Measurements from ENCODE around the gene NAB1.
"Not testable (repeated sequence)": the region's sequence is repeated elsewhere in the genome, so short reads cannot be mapped to it uniquely, and the experiment has no call there.

Gene NAB1

DNA sequence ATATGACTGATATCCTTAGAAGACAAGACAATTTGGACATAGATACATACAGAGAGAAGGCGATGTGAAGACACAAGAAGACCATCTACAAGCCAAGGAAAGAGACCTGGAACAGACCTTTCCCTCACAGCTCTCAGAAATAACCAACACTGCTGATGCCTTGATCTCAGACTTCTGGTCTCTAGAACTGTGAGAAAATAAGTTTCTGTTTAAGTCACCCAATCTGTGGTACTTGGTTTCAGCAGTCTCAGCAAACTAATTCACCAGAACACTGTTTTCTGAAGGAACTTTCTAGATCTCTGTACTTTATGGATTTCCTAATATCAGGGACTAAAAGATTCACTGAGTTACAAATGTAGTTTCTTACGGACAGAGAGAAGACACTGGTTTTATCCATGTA, 58.8 kb downstream of the NAB1 start:
- peak overlapping the region; percentile 5 for H3K27ac Mint-ChIP-seq
- no peaks in the 10 kb centered on the region for H3K27me3 Mint-ChIP-seq
- H3K9me3 Mint-ChIP-seq, result peaks cover 5% of the 10 kb centered on the region
- no peak overlapping the region for H3K4me3 Mint-ChIP-seq
- no peaks in the 10 kb centered on the region for H3K36me3 Mint-ChIP-seq
- peaks cover 10% of the 10 kb centered on the region for H3K4me1 Mint-ChIP-seq

DNA sequence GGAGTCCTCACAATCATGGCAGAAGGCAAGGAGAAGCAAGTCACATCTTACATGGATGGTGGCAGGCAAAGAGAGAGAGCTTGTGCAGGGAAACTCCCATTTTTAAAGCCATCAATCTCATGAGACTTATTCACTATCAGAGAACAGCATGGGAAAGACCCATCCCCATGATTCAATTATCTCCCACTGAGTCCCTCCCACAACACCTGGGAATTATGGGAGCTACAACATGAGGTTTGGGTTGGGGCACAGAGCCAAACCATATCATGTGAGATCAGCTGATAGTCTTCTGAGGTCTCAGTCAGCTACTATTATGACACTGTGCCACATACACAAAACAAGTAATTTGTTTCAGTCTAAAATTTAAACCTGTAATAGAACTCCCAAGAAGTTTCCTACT, 59.8 kb downstream of the NAB1 start:
- H3K4me3 Mint-ChIP-seq, H3K36me3 Mint-ChIP-seq, H3K27me3 Mint-ChIP-seq, H3K9me3 Mint-ChIP-seq, H3K27ac Mint-ChIP-seq: not testable (repeated sequence)
- peaks cover 15% of the 10 kb centered on the region for H3K4me1 Mint-ChIP-seq

DNA sequence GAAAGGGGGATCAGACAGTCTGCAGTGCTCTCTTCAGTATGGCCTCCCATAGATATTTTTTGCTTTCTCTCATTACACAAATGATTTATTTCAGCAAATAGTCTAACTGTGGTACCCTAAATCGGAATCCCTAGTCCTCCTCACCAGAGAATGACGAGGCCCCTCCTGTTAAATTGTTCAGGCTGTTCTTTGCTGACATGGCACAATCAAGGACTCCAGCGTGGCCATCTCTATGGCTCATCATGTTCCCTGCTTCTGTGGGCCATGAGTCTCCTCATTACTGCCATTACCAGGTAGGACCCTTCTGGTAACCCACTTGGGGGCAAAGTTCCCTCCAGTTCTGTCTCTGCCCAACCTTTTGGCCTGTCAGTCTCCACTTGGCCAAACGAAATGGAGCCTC, 62.2 kb downstream of the NAB1 start:
- Mint-ChIP-seq H3K4me1 (peaks cover 20% of the 10 kb centered on the region), H3K27me3 (no peaks in the 10 kb centered on the region), H3K4me3 (no peak overlapping the region), H3K27ac (peak overlapping the region; percentile 79), H3K36me3 (no peaks in the 10 kb centered on the region), H3K9me3 (peaks cover 5% of the 10 kb centered on the region)

DNA sequence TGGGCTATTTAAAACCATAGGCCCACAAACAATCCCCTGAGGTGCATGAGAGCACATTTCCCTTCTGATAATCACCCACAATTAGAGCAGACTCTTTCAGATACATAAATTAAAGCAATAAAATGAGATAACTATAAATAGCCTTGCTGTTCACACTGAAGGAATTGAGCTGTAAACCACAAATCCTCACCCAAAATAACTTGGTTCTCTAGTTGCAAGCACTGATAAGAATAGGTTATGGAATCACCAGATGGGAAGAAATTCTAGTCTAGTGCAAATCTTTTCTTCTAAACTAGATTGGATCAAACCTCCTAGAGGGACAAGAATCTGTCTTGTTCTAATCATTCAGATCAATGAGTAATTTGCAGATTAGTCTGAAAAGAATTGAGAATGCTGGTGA, 64.6 kb downstream of the NAB1 start:
- H3K27ac Mint-ChIP-seq, result no peak overlapping the region
- no peaks in the 10 kb centered on the region for H3K27me3 Mint-ChIP-seq
- peaks cover 5% of the 10 kb centered on the region for H3K9me3 Mint-ChIP-seq
- no peaks in the 10 kb centered on the region for H3K36me3 Mint-ChIP-seq
- peaks cover 37% of the 10 kb centered on the region for H3K4me1 Mint-ChIP-seq
- H3K4me3 Mint-ChIP-seq, result no peak overlapping the region

DNA sequence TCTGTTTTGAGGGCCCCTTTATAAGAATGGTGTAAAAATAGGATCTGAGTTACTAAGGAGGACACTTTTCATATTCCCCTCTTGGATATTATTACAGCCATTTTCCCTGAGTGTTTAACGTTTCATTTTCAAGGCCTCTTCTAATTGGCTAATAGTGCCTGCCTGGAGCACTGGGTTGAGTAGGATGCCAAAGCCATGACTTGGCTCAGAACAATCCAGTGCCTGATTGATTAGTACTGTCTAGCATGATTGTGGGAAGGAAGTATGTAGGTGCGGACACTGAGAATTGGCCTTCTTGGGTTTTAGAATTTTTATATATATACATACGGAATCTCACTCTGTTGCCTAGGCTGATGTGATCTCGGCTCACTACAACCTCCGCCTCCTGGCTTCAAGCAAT, 66.1 kb downstream of the NAB1 start:
- H3K27me3 Mint-ChIP-seq, result no peaks in the 10 kb centered on the region
- H3K4me1 Mint-ChIP-seq, result peaks cover 48% of the 10 kb centered on the region
- no peak overlapping the region for H3K27ac Mint-ChIP-seq
- H3K4me3 Mint-ChIP-seq, result no peak overlapping the region
- peaks cover 4% of the 10 kb centered on the region for H3K9me3 Mint-ChIP-seq
- H3K36me3 Mint-ChIP-seq, result no peaks in the 10 kb centered on the region

DNA sequence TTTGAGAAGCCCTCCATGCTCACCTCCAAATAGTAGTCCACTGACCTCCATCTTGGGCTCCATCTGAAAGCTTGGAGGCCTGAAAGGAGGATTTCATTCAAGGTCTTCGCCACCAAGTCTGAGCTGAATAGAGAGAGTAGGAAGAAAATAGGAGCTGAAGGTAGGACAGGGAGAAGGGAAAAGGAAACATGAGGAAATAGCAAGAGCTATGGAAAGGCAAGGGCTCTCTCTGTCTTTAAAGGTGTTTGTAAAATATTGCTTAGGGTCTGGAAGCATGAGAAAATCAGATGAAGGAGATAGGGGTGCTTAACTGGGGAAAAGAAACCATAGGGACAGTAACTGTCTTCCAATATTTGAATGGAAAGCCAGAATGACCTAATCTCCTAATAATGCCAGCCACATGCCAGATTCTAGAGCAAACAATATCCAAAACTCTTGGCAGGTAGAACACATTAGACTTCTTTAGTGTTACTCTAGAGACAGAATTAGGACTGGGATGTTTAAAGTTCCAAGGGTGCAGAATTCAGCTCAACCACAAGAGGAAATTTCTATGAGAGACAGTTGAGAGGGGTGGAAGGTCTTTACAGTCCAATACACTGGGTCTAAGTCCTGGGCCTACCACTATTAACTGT, 67.4 kb downstream of the NAB1 start:
- Mint-ChIP-seq H3K4me1 (peaks cover 57% of the 10 kb centered on the region), H3K27me3 (no peaks in the 10 kb centered on the region), H3K36me3 (no peaks in the 10 kb centered on the region), H3K9me3 (peaks cover 4% of the 10 kb centered on the region), H3K27ac (peak overlapping the region; percentile 41), H3K4me3 (no peak overlapping the region)

DNA sequence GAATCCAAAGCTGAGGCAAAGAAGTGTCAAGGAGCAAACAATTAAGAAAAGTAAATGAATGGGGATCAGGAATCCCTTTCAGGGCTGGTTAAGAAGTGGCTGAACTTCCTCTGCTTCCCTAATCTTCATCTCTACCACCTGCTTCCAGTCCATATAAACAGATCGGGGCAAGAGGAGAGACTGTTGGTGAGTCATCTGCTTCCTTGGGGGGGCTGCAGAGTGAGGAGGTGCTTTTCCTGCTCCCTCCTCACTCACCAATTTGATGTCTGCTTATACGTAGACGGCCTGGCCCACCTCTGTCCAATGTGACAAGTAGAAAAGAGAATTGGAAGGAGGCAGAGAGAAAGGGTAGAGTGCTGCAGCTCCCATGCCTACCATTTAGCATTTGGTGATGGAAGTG, 68.4 kb downstream of the NAB1 start:
- peaks cover 4% of the 10 kb centered on the region for H3K9me3 Mint-ChIP-seq
- H3K27ac Mint-ChIP-seq, result peak overlapping the region; percentile 95
- H3K4me1 Mint-ChIP-seq, result peaks cover 67% of the 10 kb centered on the region
- H3K4me3 Mint-ChIP-seq, result no peak overlapping the region
- H3K27me3 Mint-ChIP-seq, result no peaks in the 10 kb centered on the region
- no peaks in the 10 kb centered on the region for H3K36me3 Mint-ChIP-seq

GRCh38 chr2:190717764-190718651, 69.1 kb downstream of the NAB1 start:
- Mint-ChIP-seq H3K27me3 (no peaks in the 10 kb centered on the region), H3K36me3 (no peaks in the 10 kb centered on the region), H3K4me3 (peak overlapping the region; percentile 61), H3K9me3 (peaks cover 4% of the 10 kb centered on the region), H3K4me1 (peaks cover 73% of the 10 kb centered on the region), H3K27ac (peak overlapping the region; percentile 95)

GRCh38 chr2:190718652-190719526, 70.0 kb downstream of the NAB1 start:
- Mint-ChIP-seq H3K4me1 (peaks cover 73% of the 10 kb centered on the region), H3K4me3 (peak overlapping the region; percentile 61), H3K36me3 (no peaks in the 10 kb centered on the region), H3K9me3 (peaks cover 4% of the 10 kb centered on the region), H3K27ac (peak overlapping the region; percentile 95), H3K27me3 (no peaks in the 10 kb centered on the region)

- Mint-ChIP-seq H3K36me3 (no peaks in the 10 kb centered on the region), H3K4me1 (peaks cover 77% of the 10 kb centered on the region), H3K9me3 (peaks cover 4% of the 10 kb centered on the region), H3K4me3 (peak overlapping the region; percentile 42), H3K27ac (no peak overlapping the region), H3K27me3 (no peaks in the 10 kb centered on the region)
These were observed 71.4 kb downstream of the NAB1 start for GRCh38 chr2:190720276-190720675.

- H3K4me1 Mint-ChIP-seq, result peaks cover 81% of the 10 kb centered on the region
- no peaks in the 10 kb centered on the region for H3K27me3 Mint-ChIP-seq
- peaks cover 4% of the 10 kb centered on the region for H3K9me3 Mint-ChIP-seq
- H3K27ac Mint-ChIP-seq, result no peak overlapping the region
- H3K36me3 Mint-ChIP-seq, result no peaks in the 10 kb centered on the region
- no peak overlapping the region for H3K4me3 Mint-ChIP-seq
These were observed 71.8 kb downstream of the NAB1 start for GRCh38 chr2:190720691-190721090.

DNA sequence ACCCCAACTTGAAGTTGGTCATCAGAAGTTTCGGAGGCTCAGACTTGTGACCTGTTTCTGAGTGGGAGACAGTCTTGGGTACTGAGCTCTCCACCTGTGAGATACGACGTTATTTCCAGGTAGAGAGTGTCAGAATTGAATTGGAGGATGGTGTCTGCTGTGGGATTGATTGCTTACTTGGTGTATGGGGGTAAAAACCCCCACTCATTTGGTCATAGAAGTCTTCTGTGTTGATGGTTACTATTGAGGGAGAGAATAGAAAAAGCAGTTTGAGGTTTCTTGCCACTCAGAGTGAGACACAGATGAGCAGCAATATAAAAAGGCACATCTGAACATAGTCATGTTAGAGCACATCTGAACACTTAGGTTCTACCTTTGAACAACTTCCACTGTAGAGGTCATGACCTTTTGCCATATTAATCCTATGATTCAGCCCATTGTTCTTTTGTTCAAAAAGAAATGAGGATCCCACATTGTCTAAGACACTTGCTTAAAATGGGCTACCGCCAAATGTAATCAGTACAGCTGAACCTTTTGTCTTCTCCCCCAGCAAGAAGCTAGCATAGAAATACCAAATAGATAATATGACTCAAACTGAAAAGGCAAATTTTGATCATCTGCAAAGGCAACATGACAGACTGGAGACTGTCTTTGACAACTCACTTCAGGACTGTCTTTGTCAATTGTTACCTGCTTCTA, 73.3 kb downstream of the NAB1 start:
- Mint-ChIP-seq H3K4me1 (peaks cover 73% of the 10 kb centered on the region), H3K27ac (peak overlapping the region; percentile 95), H3K36me3 (no peaks in the 10 kb centered on the region)

DNA sequence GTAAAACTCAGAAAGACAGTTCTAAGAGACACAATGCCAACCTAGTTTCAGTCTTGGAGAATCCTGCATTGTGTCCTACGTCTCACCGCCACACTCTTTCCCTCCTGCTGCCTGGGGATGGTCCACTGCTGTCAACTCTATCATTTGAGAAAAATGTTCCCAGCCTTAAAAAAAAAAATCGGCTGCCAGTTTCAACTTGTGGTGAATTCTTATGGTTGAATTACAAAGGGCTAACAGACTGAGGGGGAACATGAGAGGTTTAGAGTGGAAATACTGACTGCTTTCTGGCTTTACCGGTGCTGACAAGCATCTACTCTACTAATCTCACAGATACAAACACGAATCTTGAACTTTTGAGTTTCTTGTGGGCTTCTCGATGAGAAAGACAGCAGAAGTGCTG, 74.0 kb downstream of the NAB1 start:
- Mint-ChIP-seq H3K27me3 (no peaks in the 10 kb centered on the region), H3K9me3 (peaks cover 4% of the 10 kb centered on the region), H3K27ac (peak overlapping the region; percentile 95), H3K36me3 (no peaks in the 10 kb centered on the region), H3K4me1 (peaks cover 67% of the 10 kb centered on the region), H3K4me3 (peak overlapping the region; percentile 78)

More for the DNA sequence above, 73.3 kb downstream of the NAB1 start:
- Mint-ChIP-seq H3K4me3 (peak overlapping the region; percentile 78), H3K27me3 (no peaks in the 10 kb centered on the region), H3K9me3 (peaks cover 4% of the 10 kb centered on the region)

- Mint-ChIP-seq H3K4me1 (peaks cover 60% of the 10 kb centered on the region), H3K9me3 (no peaks in the 10 kb centered on the region), H3K4me3 (peak overlapping the region; percentile 78), H3K27ac (peak overlapping the region; percentile 95), H3K36me3 (no peaks in the 10 kb centered on the region), H3K27me3 (no peaks in the 10 kb centered on the region)
These were observed 74.7 kb downstream of the NAB1 start for GRCh38 chr2:190723397-190724090.

- H3K9me3 Mint-ChIP-seq, result no peaks in the 10 kb centered on the region
- H3K4me3 Mint-ChIP-seq, result no peak overlapping the region
- H3K27me3 Mint-ChIP-seq, result no peaks in the 10 kb centered on the region
- peaks cover 34% of the 10 kb centered on the region for H3K4me1 Mint-ChIP-seq
- H3K36me3 Mint-ChIP-seq, result no peaks in the 10 kb centered on the region
- H3K27ac Mint-ChIP-seq, result no peak overlapping the region
These were observed 77.4 kb downstream of the NAB1 start for GRCh38 chr2:190726255-190726654.
